IMR-90 (cell line): ENCODE results near the gene PARVB. TPM values are rescaled to one million over a fixed set of nuclear protein-coding genes. Genes with fewer than 3 reads are reported as not detected.

ENCODE experiments used
- ATAC-seq: fragments of 200-7000 bp; cut with Tn5 transposase; 2 replicates; pipeline ENCODE4 v1.9.1; 2020; ENCODE audit warnings: low read depth, mild to moderate bottlenecking, moderate library complexity
- BruUV-seq: library from RNA; stranded (reverse); fragments of 400-500 nt; replicated peaks from 2 replicates; lab custom pipeline; 2021; lab: Mats Ljungman, UMichigan
- CTCF ChIA-PET: fragments of 300-600 bp; formaldehyde crosslinking; extraction: SDS; loops from one replicate; lab custom pipeline; 2021; ENCODE audit warnings: antibody characterized with exemption; lab: Yijun Ruan, JAX
- POLR2A ChIA-PET: fragments of 300-600 bp; sonication (Branson Sonifier 250); formaldehyde crosslinking; loops from one replicate; lab custom pipeline; 2022; ENCODE audit warnings: antibody characterized with exemption; ENCODE audit not compliant: unreplicated experiment; lab: Charles Lee
- DNase-seq: peaks from one replicate; pipeline ENCODE4 v3.0.0; 2013
- H2AFZ ChIP-seq: replicated peaks from 2 replicates; pipeline ENCODE3; 2013; ENCODE audit warnings: low read length, mild to moderate bottlenecking; ENCODE audit not compliant: poor library complexity
- H2AK5ac ChIP-seq: 2 replicates; pipeline ENCODE4 v1.6.1; 2013; ENCODE audit warnings: low read depth, low read length, inconsistent platforms
- H2AK9ac ChIP-seq: replicated peaks from 2 replicates; pipeline ENCODE3; 2013; ENCODE audit warnings: mild to moderate bottlenecking, low read depth, low read length, moderate library complexity; ENCODE audit not compliant: poor library complexity
- H2BK120ac ChIP-seq: 2 replicates; pipeline ENCODE4 v1.6.1; 2013; ENCODE audit warnings: low read depth, low read length, inconsistent platforms
- H2BK15ac ChIP-seq: 3 replicates; pipeline ENCODE4 v1.6.1; 2013; ENCODE audit warnings: low read depth, low read length, inconsistent platforms
- H2BK20ac ChIP-seq: 2 replicates; pipeline ENCODE4 v1.6.1; 2013; ENCODE audit warnings: low read depth, mild to moderate bottlenecking, inconsistent platforms, low read length, moderate library complexity
- H2BK5ac ChIP-seq: 2 replicates; pipeline ENCODE4 v1.6.1; 2013; ENCODE audit warnings: mild to moderate bottlenecking, low read depth, low read length, inconsistent platforms; ENCODE audit not compliant: poor library complexity, severe bottlenecking
- H3K14ac ChIP-seq: replicated peaks from 2 replicates; pipeline ENCODE4 v1.6.1; 2013; ENCODE audit warnings: low read depth, low read length, inconsistent platforms
- H3K18ac ChIP-seq: 2 replicates; pipeline ENCODE4 v1.6.1; 2013; ENCODE audit warnings: low read depth, low read length, control low read depth
- H3K23ac ChIP-seq: 2 replicates; pipeline ENCODE4 v1.6.1; 2013; ENCODE audit warnings: low read depth, low read length, inconsistent platforms
- H3K27ac ChIP-seq: 2 replicates; pipeline ENCODE4 v1.5.1; 2013; ENCODE audit warnings: mild to moderate bottlenecking, control low read depth, low read length; ENCODE audit not compliant: insufficient read depth
- H3K27me3 ChIP-seq: 2 replicates; pipeline ENCODE4 v1.6.1; 2013; ENCODE audit warnings: low read length; ENCODE audit not compliant: control insufficient read depth, insufficient read depth
- H3K36me3 ChIP-seq: 2 replicates; pipeline ENCODE4 v1.6.1; 2013; ENCODE audit warnings: low read length, mixed read lengths; ENCODE audit not compliant: control insufficient read depth, insufficient read depth
- H3K4ac ChIP-seq: 2 replicates; pipeline ENCODE4 v1.6.1; 2013; ENCODE audit warnings: low read depth, low read length, inconsistent platforms
- H3K4me1 ChIP-seq: 2 replicates; pipeline ENCODE4 v1.6.1; 2013; ENCODE audit warnings: low read length, mixed read lengths; ENCODE audit not compliant: control insufficient read depth, insufficient read depth
- H3K4me2 ChIP-seq: 2 replicates; pipeline ENCODE4 v1.6.1; 2013; ENCODE audit warnings: low read depth, mild to moderate bottlenecking, control low read depth, low read length, moderate library complexity
- H3K4me3 ChIP-seq: 2 replicates; pipeline ENCODE4 v1.5.1; 2013; ENCODE audit warnings: low read depth, mild to moderate bottlenecking, control low read depth, low read length, moderate library complexity; ENCODE audit not compliant: insufficient read depth
- H3K56ac ChIP-seq: 2 replicates; pipeline ENCODE4 v1.6.1; 2013; ENCODE audit warnings: low read length, inconsistent platforms; ENCODE audit not compliant: insufficient read depth; ENCODE audit errors: extremely low read depth
- H3K79me1 ChIP-seq, 2 experiments: 2 replicates each; pipeline ENCODE4 v1.6.1; 2013; ENCODE audit warnings: low read length in 2 of 2, inconsistent platforms in 1 of 2, low read depth in 1 of 2
- H3K9ac ChIP-seq: 2 replicates; pipeline ENCODE4 v1.6.1; 2013; ENCODE audit warnings: low read depth, low read length, control low read depth
- H3K9me1 ChIP-seq: 2 replicates; pipeline ENCODE4 v1.6.1; 2013; ENCODE audit warnings: low read length, inconsistent platforms; ENCODE audit not compliant: insufficient read depth
- H3K9me3 ChIP-seq: 2 replicates; pipeline ENCODE4 v1.6.1; 2013; ENCODE audit warnings: low read length; ENCODE audit not compliant: control insufficient read depth, insufficient read depth
- H4K20me1 ChIP-seq: 2 replicates; pipeline ENCODE4 v1.6.1; 2013; ENCODE audit warnings: low read length, inconsistent platforms; ENCODE audit not compliant: insufficient read depth
- H4K5ac ChIP-seq: 2 replicates; pipeline ENCODE4 v1.6.1; 2013; ENCODE audit warnings: mild to moderate bottlenecking, low read depth, low read length, control low read depth
- H4K8ac ChIP-seq, 2 experiments: 2 replicates each; pipeline ENCODE4 v1.6.1; 2013; ENCODE audit warnings: low read depth in 2 of 2, low read length in 2 of 2, control low read depth in 1 of 2, inconsistent platforms in 1 of 2
- H4K91ac ChIP-seq: 2 replicates; pipeline ENCODE4 v1.6.1; 2013; ENCODE audit warnings: low read depth, low read length, inconsistent platforms; ENCODE audit not compliant: insufficient read depth
- BHLHE40 ChIP-seq: fragments of 150-350 bp; IDR thresholded peaks from 2 replicates; pipeline ENCODE4 v1.6.1; 2016; ENCODE audit warnings: mild to moderate bottlenecking, low read depth, low read length
- CEBPB ChIP-seq: IDR thresholded peaks from 2 replicates; pipeline ENCODE4 v1.6.1; 2012; ENCODE audit warnings: low read depth, low read length, improper control_type of control experiment
- CHD1 ChIP-seq: IDR thresholded peaks from 2 replicates; pipeline ENCODE4 v1.6.1; 2012; ENCODE audit warnings: low read depth, low read length, improper control_type of control experiment
- CTCF ChIP-seq: conservative IDR thresholded peaks from 2 replicates; pipeline ENCODE4 v1.5.1; 2012; ENCODE audit warnings: mild to moderate bottlenecking, low read depth, low read length, improper control_type of control experiment
- ELK1 ChIP-seq: fragments of 150-350 bp; IDR thresholded peaks from 2 replicates; pipeline ENCODE4 v1.6.1; 2016; ENCODE audit warnings: low read depth, mild to moderate bottlenecking, low read length, moderate library complexity, borderline replicate concordance
- FOS ChIP-seq: fragments of 150-350 bp; IDR thresholded peaks from 2 replicates; pipeline ENCODE4 v1.6.1; 2016; ENCODE audit warnings: low read depth, low read length
- MAFK ChIP-seq: IDR thresholded peaks from 2 replicates; pipeline ENCODE4 v1.6.1; 2012; ENCODE audit warnings: low read depth, low read length, improper control_type of control experiment
- MAZ ChIP-seq: IDR thresholded peaks from 2 replicates; pipeline ENCODE4 v1.6.1; 2012; ENCODE audit warnings: low read depth, mild to moderate bottlenecking, low read length, improper control_type of control experiment, moderate library complexity, borderline replicate concordance
- MXI1 ChIP-seq: IDR thresholded peaks from 2 replicates; pipeline ENCODE4 v1.6.1; 2012; ENCODE audit warnings: low read depth, mild to moderate bottlenecking, low read length, moderate library complexity, borderline replicate concordance
- NFE2L2 ChIP-seq: fragments of 150-350 bp; IDR thresholded peaks from 2 replicates; pipeline ENCODE4 v1.6.1; 2016; ENCODE audit warnings: low read depth, mild to moderate bottlenecking, low read length
- POLR2A ChIP-seq: IDR thresholded peaks from 2 replicates; pipeline ENCODE4 v1.6.1; 2012; ENCODE audit warnings: mild to moderate bottlenecking, low read depth, low read length
- RCOR1 ChIP-seq: IDR thresholded peaks from 2 replicates; pipeline ENCODE4 v1.6.1; 2012; ENCODE audit warnings: mild to moderate bottlenecking, low read length, improper control_type of control experiment; ENCODE audit not compliant: insufficient replicate concordance
- SMC3 ChIP-seq: fragments of 150-350 bp; IDR thresholded peaks from 2 replicates; pipeline ENCODE4 v1.6.1; 2016; ENCODE audit warnings: low read depth, mild to moderate bottlenecking, antibody characterized with exemption, low read length, moderate library complexity
- WGBS, 2 experiments: methylation state at CpG; one replicate each; pipeline versions ENCODE4 v1.1.5 to v1.1.7; 2013; ENCODE audit warnings: missing lambda C conversion rate in 2 of 2; ENCODE audit not compliant: insufficient read length in 1 of 2; ENCODE audit errors: extremely low coverage in 2 of 2; 5-methylcytosine and 5-hydroxymethylcytosine counted together
- dilution Hi-C: fragments of 300-500 bp; cut with HindIII; formaldehyde crosslinking; loops from one replicate; pipeline ENCODE4 v1.14.3; 2018; ENCODE audit warnings: low sequenced_read_pairs; ENCODE audit not compliant: unreplicated experiment
- in situ Hi-C: fragments of 300-500 bp; cut with MboI; formaldehyde crosslinking; loops from 3 replicates; pipeline ENCODE4 v1.14.3; 2019; ENCODE audit warnings: low sequenced_read_pairs, inconsistent platforms, mixed read lengths
- intact Hi-C: fragments of 100-400 bp; cut with micrococcal nuclease; formaldehyde crosslinking; loops from 2 replicates; pipeline ENCODE4 v1.10.0; 2022
- polyA plus RNA-seq, 3 experiments: library from polyadenylated mRNA; depleted of rRNA; stranded (reverse); fragments of >200 nt; gene quantifications; 2 replicates each; pipeline ENCODE4 v1.2.3, GENCODE V29; 2012; ENCODE audit warnings: low replicate concordance in 1 of 3
- total RNA-seq: library from RNA; depleted of rRNA; stranded (reverse); fragments of >200 nt; gene quantifications from 2 replicates; pipeline ENCODE4 v1.2.3, GENCODE V29; 2012
- TF ChIP-seq, protein P1 (sequence below): fragments of 150-350 bp; IDR thresholded peaks from 2 replicates; pipeline ENCODE4 v1.6.1; 2017; ENCODE audit warnings: mild to moderate bottlenecking, antibody characterized with exemption, low read length, low read depth

The PARVB gene
- total and polyA plus RNA-seq, 2 of the 4 experiments (the other 2 are of a cell fraction) = 44.3 to 53.9 TPM

DNA sequence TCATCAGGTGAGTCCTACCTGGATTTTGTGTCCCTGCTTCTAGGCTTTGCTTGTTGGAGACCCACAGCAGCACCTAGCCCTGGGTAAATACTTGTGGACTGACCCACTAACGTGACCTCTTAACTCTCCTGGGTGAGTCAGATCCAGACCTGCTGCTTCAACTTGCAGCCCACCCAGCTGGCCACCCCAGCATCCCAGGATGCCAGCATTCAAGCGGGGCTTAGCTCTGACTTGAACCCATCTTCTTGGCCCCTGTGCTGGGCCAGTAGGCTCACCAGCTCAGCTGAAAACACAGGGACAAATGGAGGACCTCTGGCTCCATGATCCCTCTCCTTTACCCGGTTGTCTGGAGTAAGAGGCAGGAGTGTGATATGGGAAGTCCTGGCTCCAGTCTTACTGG is 190.1 kb downstream of the PARVB start:
- DNase-seq (no peak), ATAC-seq (no peak)
- H2BK120ac ChIP-seq = no peak overlapping the region
- TF ChIP-seq BHLHE40 = no peak
- TF ChIP-seq CEBPB = no peak
- TF ChIP-seq MAFK = no peak
- TF ChIP-seq NFE2L2 = no peak
- no peak for TF ChIP-seq POLR2A
- TF ChIP-seq FOS = no peak
- no peak for TF ChIP-seq MAZ
- no peak for TF ChIP-seq ELK1
- no peak for TF ChIP-seq MXI1
- no peak for TF ChIP-seq RCOR1
- TF ChIP-seq, protein P1, sequence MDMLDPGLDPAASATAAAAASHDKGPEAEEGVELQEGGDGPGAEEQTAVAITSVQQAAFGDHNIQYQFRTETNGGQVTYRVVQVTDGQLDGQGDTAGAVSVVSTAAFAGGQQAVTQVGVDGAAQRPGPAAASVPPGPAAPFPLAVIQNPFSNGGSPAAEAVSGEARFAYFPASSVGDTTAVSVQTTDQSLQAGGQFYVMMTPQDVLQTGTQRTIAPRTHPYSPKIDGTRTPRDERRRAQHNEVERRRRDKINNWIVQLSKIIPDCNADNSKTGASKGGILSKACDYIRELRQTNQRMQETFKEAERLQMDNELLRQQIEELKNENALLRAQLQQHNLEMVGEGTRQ = no peak
- TF ChIP-seq CHD1 = no peak
- TF ChIP-seq CTCF = no peak
- TF ChIP-seq SMC3 = no peak
- ChIA-PET POLR2A (no interaction called here), CTCF (no interaction called here)
- H4K20me1 ChIP-seq = no peaks in the 10 kb centered on the region
- no peak overlapping the region for H3K4me3 ChIP-seq
- H2BK5ac ChIP-seq = no peak overlapping the region
- no peak overlapping the region for H2AK5ac ChIP-seq
- H3K9me3 ChIP-seq = peaks cover 8% of the 10 kb centered on the region
- in situ Hi-C loops (no loop called here), intact Hi-C loops (no loop called here), dilution Hi-C loops (no loop called here)
- no peak overlapping the region for H2AK9ac ChIP-seq
- no peak overlapping the region for H3K4ac ChIP-seq
- H3K56ac ChIP-seq = no peak overlapping the region
- BruUV-seq = no TSS peak
- H2BK20ac ChIP-seq = no peak overlapping the region
- no peak overlapping the region for H3K23ac ChIP-seq
- no peak overlapping the region for H4K8ac ChIP-seq
- no peak overlapping the region for H3K4me2 ChIP-seq
- H3K79me1 ChIP-seq = no peaks in the 10 kb centered on the region
- H2AFZ ChIP-seq = no peak overlapping the region
- H3K9ac ChIP-seq = no peak overlapping the region
- no peak overlapping the region for H4K5ac ChIP-seq
- no peaks in the 10 kb centered on the region for H3K36me3 ChIP-seq
- no peak overlapping the region for H3K27ac ChIP-seq
- no peak overlapping the region for H2BK15ac ChIP-seq
- WGBS, 2 experiments = 83% methylated on average over 1 of the region's 3 CpGs; no CpG with 5 or more reads in 1 of the 2 experiments
- H3K27me3 ChIP-seq = peaks cover 7% of the 10 kb centered on the region
- H4K91ac ChIP-seq = no peak overlapping the region
- no peak overlapping the region for H3K14ac ChIP-seq
- H3K9me1 ChIP-seq = no peaks in the 10 kb centered on the region
- H3K18ac ChIP-seq = no peak overlapping the region
- peaks cover 10% of the 10 kb centered on the region; the same call in 1 of the 2 replicates for H3K4me1 ChIP-seq
